ENCODE data around the gene COLEC12.

The COLEC12 gene

DNA sequence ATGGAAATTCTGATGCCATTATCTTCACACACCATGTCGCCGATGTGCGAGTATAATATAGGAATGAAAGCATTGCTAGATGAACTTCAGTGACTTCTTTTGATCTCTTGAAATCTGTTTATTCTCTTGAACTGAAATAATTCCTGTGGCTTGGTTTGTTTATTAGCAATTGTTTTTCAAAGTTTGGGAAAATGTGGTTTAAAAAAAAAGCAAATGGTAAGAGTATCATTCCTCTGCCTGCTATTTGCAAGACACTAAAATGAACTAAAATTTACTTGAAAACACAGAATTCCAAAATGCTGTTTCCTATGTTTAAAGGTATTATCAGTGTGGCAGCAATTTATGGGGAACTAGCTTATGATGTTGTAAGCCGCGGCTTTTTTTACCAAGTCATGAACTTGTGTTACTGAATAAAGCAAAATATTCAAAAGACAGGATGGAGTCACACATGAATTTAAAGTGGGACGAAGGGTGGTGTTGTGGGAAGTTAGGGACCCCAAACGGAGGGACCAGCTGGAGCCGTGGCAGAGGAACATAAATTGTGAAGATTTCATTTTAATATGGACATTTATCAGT, 96.4 kb downstream of the COLEC12 start:
- no peak for DNase-seq (ENCODE audit: low read depth)
- TF ChIP-seq, protein P1, sequence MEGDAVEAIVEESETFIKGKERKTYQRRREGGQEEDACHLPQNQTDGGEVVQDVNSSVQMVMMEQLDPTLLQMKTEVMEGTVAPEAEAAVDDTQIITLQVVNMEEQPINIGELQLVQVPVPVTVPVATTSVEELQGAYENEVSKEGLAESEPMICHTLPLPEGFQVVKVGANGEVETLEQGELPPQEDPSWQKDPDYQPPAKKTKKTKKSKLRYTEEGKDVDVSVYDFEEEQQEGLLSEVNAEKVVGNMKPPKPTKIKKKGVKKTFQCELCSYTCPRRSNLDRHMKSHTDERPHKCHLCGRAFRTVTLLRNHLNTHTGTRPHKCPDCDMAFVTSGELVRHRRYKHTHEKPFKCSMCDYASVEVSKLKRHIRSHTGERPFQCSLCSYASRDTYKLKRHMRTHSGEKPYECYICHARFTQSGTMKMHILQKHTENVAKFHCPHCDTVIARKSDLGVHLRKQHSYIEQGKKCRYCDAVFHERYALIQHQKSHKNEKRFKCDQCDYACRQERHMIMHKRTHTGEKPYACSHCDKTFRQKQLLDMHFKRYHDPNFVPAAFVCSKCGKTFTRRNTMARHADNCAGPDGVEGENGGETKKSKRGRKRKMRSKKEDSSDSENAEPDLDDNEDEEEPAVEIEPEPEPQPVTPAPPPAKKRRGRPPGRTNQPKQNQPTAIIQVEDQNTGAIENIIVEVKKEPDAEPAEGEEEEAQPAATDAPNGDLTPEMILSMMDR (IDR thresholded peaks at IDR 0.05; ENCODE audit: low read length, missing control alignments): no peak
- H3K4me3 ChIP-seq (replicated peaks; ENCODE audit: low read depth, low read length): no peak overlapping the region

DNA sequence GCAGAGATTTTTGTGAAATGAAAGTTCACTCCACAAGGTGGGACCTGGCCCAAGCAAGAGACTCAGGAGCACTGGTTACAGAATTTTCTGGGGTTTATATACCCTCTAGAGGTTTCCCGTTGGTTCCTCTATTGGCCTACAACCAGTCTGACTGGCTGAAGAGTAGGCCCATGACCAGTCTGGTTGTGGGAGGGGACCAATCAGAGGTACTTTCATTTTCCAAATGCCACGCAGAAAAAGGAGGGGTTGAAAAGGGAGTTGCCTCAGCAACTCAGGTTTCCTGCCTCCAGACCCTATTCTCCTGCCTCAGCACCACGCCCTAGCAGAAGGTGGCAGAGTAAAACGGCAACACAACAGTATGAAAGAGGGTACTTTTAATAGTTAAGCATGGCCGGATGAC, 98.4 kb downstream of the COLEC12 start:
- no peak for DNase-seq (ENCODE audit: low read depth)
- TF ChIP-seq, protein P1 (IDR thresholded peaks at IDR 0.05; ENCODE audit: low read length, missing control alignments): no peak

DNA sequence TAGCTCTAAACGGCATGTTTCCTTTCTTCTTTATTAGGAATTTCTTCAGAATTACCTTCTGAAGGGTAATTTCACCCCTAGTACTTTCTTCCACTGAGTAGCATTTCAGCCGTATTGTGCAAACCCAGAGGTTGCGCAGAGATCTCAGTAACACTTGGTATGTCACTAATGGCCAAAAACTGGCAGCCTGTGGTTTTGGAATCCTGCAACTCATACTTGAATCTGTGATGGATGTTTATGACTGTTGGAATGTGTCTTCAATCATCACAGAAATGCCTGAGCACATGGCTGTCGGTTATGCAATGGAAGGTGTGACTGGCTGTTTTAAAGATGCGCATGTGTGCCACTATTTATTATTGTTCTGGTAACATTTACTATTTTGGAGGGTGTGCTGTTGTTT, 100.0 kb downstream of the COLEC12 start:
- H3K4me3 ChIP-seq (replicated peaks; ENCODE audit: low read depth, low read length): no peak overlapping the region
- peak; percentile 60 for DNase-seq (ENCODE audit: low read depth)
- TF ChIP-seq, protein P1 (IDR thresholded peaks at IDR 0.05; ENCODE audit: low read length, missing control alignments): no peak

More for the DNA sequence above, 98.4 kb downstream of the COLEC12 start:
- H3K4me3 ChIP-seq (replicated peaks; ENCODE audit: low read depth, low read length): no peak overlapping the region

DNA sequence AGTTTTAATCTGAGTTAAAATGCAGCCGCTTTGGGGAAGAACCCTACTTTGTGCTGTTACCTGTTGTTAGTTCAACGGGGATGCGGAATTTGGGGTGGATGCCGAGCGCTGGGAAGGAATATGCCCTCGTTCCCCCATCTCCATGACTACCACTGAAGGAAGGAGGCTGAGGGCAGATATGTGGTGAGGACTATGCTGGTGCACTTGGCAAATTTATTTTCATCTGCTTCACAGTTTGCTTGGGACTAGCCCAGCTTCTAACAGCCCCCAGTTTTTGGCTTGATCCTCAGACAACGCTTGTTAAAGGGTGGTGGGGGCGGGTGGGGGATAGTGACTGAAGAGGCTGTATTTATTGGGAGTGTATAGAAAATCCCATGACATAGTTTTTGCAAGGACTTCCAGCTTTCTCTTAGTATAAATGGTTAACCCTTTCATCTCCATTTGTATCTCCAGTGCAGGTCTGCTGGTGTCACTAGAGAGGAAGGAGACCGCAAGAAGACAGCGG, 100.8 kb downstream of the COLEC12 start:
- TF ChIP-seq, protein P1 (IDR thresholded peaks at IDR 0.05; ENCODE audit: low read length, missing control alignments): no peak
- H3K4me3 ChIP-seq (replicated peaks; ENCODE audit: low read depth, low read length): no peak overlapping the region
- no peak for DNase-seq (ENCODE audit: low read depth)

DNA sequence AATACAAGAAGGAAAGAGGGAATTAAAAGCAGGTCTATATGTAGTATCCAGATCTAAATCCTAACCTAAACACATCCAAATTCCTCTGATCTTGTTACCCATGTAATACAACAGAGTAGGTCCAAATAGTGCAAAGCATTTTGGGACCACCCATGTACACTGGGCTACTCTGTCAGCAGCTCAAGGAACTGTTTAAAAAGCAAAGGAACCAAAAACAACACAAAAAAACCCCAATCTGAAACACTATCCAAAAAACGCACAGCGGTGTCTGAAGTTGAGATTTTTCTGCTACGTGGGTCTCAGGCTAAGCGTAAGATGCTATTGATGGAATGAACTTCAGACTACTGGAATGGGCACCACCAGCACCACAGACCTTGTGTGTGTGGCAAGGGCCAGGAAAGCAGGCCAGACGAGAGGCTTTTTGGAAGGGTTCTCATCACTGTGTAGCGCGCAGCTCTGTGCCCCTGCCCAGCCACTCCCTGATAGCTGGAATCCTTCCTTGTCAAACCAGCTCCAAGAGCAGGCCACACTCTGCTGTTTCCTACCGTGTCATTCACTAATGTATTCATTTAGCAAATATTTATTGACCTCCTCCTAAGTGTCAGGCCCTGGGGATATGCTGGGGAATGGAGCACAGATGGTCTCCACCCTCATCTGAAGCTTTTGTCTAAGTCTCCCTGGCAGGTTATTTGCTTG, 101.4 kb downstream of the COLEC12 start:
- TF ChIP-seq, protein P1 (IDR thresholded peaks at IDR 0.05; ENCODE audit: low read length, missing control alignments): no peak
- no peak overlapping the region for H3K4me3 ChIP-seq (replicated peaks; ENCODE audit: low read depth, low read length)
- DNase-seq (ENCODE audit: low read depth): no peak

DNA sequence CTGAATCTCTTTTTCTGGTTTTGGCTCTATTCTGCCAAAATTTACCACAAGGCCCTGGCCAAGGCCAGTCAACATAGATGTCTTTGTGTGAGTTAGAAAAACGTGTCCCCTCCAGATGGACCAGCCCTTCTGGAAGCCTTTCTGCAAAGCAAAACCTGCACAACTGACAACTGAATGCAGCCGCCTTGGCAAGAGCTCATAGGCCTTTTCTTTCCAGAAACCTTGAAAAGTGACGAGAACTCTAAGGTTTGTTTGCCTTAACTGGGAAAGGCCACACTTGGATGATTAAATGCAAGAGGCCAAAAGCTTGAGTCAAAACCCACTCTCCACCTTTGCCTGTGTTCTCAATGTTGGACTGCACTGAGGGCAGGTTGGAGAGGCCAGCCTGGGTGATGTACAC, 103.9 kb downstream of the COLEC12 start:
- TF ChIP-seq, protein P1 (IDR thresholded peaks at IDR 0.05; ENCODE audit: low read length, missing control alignments): no peak
- H3K4me3 ChIP-seq (replicated peaks; ENCODE audit: low read depth, low read length): no peak overlapping the region
- no peak for DNase-seq (ENCODE audit: low read depth)

DNA sequence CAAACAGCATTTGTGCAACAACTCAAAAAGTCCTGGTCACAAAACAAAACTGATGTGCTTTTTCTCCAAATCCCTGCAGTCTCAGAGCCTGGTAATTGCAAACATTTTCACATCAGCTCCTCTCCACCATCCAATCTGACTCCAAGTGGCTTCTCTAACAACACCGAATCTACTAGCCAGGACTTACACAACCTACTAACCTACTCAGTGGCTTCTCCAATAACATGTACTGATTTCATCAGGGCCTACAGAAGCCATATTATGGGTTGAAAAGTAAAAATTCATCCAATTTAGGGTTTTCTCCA, 104.3 kb downstream of the COLEC12 start:
- no peak for DNase-seq (ENCODE audit: low read depth)
- no peak overlapping the region for H3K4me3 ChIP-seq (replicated peaks; ENCODE audit: low read depth, low read length)
- TF ChIP-seq, protein P1 (IDR thresholded peaks at IDR 0.05; ENCODE audit: low read length, missing control alignments): no peak
